GM11168 (cell line): ENCODE measurements around the gene PMIS2.
"Not testable (repeated sequence)": the region's sequence is repeated elsewhere in the genome, so short reads cannot be mapped to it uniquely, and the experiment has no call there.

Source experiments
- in situ Hi-C: fragments of 300-500 bp; cut with MboI; formaldehyde crosslinking; loops from one replicate; pipeline ENCODE4 v1.12.0; 2022; ENCODE audit warnings: low sequenced_read_pairs; ENCODE audit not compliant: unreplicated experiment

Gene PMIS2

GRCh38 chr19:35582760-35583159, 3.2 kb upstream of the PMIS2 start:
- in situ Hi-C loops = no loop called here

DNA sequence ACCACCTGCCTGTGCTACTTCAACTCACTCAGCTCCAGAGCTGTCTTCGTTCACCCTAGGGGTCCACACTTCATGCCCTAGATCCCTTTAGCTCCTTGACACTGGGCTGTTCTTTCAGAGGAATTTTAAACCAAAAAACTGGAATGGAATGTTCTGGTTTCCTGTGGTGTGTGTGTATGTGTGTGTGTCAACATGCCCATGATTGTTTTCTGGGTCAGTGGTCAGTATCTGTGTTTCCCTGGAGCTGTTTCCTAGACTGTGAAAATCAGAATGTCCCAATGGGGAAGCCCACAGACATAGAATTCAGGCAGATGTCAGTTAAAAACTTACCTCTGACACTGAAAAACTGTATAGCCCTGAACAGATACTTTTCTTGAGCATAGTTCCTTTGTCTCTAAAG, 1.3 kb downstream of the PMIS2 start:
- in situ Hi-C loops = no loop called here

- in situ Hi-C loops = no loop called here
Observed at GRCh38 chr19:35590875-35591274, 4.9 kb downstream of the PMIS2 start.

DNA sequence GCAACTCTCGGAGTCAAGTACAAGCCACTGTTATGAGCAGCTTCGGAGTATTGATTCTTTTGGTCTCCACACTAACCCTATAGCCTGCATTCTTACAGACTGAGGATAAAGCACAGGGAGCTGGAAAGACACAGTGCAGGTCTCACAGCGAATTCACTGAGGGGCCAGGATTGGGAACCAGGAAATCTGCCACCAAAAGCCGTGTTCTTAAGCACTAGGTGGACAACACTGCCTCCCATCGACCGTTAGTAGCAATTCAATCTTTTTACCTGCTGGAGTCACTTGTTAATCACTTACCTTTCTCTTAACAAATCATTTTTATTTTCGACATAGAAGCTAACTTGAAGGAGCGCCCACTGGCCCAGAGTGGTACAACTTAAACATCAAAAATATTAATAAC, 6.3 kb downstream of the PMIS2 start:
- in situ Hi-C loops = no loop called here

DNA sequence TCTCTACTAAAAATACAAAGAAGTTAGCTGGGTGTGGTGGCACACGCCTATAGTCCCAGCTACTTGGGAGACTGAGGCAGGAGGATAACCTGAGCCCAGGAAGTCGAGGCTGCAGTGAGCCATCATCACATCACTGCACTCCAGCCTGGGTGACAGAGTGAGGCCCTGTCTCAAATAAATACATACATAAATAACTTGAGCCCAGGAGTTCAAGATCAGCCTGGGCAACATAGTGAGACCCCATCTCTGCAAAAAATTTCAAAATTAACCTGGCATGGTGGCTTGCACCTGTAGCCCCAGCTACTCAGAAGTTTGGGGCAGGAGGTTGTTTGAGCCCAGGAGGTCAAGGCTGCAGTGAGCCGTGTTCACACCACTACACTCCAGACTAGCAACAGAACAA, 9.1 kb downstream of the PMIS2 start:
- in situ Hi-C loops = not testable (repeated sequence)

DNA sequence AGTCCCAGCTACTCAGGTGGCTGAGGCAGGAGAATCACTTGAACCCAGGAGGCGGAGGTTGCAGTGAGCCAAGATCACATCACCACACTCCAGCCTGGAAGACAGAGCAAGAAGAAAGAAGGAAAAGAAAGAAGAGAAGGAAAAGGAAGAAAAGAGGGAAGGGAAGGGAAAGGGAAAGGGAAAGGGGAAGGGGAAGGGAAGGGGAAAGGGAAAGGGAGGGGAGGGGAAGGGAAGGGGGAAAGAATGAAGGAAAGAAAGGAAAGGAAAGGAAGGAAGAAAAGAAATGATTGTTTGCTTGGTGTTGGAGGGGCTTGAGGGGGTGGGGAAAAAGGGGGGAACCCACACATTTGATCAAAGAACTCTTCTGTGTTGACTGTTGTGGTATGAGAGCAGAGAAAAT, 10.0 kb downstream of the PMIS2 start:
- in situ Hi-C loops = no loop called here

GRCh38 chr19:35596366-35596999, 10.5 kb downstream of the PMIS2 start:
- in situ Hi-C loops = no loop called here

DNA sequence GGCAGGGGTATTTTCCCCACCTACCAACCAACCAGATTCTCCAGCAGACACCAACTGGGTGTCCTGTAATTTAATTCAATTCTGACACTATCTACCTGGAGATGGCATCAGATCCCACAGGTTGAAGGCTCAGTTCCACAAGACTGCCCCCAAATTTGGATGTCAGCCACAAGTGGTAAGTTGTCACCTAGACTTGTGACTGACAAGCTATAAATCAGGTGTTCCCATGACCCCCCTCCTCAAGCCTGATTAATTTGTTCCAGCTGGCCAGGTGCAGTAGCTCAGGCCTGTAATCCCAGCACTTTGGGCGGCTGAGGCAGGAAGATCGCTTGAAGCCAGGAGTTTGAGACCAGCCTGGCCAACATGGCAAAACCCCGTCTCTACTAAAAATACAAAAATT, 16.0 kb downstream of the PMIS2 start:
- in situ Hi-C loops = no loop called here

DNA sequence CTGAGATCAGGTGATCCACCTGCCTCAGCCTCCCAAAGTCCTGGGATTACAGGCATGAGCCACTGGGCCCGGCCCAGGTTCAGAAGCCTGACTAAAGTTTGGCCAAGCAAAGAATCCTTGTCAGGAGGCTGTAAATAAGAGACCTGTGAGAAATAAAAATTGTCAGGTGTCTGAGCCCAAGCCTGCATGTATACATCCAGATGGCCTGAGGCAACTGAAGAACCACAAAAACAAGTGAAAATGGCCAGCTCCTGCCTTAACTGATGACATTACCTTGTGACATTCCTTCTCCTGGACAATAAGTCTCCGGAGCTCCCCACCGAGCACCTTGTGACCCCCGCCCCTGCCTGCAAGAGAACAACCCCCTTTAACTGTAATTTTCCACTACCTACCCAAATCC, 18.5 kb downstream of the PMIS2 start:
- in situ Hi-C loops = not testable (repeated sequence)

GRCh38 chr19:35607170-35607569, 21.2 kb downstream of the PMIS2 start:
- in situ Hi-C loops = not testable (repeated sequence)

DNA sequence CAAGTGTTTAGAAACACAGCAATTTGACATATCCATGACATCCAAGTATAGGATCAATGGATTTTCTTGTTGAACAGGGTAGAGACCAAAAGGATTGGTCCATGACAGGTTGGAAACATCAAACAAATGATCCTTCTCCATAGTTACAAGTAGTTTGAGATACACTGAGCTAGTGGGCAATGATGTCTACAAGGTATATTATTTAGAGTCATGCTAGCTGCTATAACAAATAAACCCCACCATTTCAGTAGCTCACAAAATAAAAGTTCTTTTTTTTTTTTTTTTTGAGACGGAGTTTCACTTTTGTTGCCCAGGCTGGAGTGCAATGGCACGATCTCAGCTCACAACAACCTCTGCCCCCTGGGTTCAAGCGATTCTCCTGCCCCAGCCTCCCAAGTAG, 21.7 kb downstream of the PMIS2 start:
- in situ Hi-C loops = no loop called here

GRCh38 chr19:35608251-35608650, 22.3 kb downstream of the PMIS2 start:
- in situ Hi-C loops = no loop called here

- in situ Hi-C loops = no loop called here
Observed at GRCh38 chr19:35609851-35610353, 23.9 kb downstream of the PMIS2 start.

- in situ Hi-C loops = no loop called here
Observed at GRCh38 chr19:35612224-35612558, 26.2 kb downstream of the PMIS2 start.

DNA sequence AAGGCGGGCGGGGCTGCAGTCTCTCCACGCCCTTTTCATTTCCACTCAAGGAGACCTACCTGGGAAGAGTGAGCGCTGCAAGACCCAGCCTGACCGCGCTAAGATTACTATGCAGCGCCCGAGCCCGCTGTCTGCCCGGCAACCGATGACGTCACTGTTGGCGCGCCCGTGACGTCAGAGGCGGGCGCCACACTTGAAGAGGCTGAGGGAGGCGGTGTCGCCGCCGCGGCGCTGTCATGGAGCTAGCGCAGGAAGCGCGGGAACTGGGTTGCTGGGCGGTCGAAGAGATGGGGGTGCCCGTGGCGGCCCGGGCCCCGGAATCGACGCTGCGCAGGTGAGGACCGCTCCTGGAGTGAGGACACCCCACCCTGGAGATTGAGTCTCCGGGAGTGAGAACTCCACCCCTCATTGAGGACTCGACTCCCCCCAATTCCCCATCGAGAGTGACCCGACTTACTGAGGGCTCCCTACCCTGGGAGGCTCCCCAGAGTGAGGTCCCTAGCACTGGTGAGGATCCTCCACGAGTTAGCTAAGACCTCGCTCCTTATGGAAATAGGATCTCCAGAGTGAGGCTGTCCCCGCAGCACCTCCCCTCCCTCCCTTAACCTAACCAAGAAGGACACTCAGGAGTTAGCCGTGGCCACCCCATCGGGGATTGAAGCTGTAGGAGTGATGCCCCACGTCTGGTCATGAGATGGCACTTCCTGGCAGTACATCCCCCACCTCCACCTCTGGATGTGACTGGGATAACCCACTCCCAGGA, 26.8 kb downstream of the PMIS2 start, which contains the start of gene HAUS5:
HAUS5 (plus strand) TSS at position 177 of the 763 bp plus-strand sequence; CDS start at position 237, 60 bp downstream.
- in situ Hi-C loops = no loop called here

GRCh38 chr19:35613574-35613973, 27.6 kb downstream of the PMIS2 start:
- in situ Hi-C loops = no loop called here

DNA sequence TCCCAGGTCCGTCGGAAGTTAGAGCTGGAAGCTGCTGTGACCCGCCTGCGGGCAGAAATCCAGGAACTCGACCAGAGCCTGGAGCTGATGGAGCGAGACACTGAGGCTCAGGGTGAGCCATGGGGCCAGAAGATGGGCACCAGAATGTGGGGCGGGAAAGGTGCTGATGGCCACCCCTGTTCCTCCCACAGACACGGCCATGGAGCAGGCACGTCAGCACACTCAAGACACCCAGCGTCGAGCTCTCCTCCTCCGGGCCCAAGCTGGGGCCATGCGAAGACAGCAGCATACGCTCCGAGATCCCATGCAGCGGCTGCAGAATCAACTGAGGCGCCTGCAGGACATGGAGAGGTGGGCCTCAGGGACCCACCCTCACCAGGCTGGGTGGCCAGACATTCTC, 29.1 kb downstream of the PMIS2 start:
- in situ Hi-C loops = no loop called here

DNA sequence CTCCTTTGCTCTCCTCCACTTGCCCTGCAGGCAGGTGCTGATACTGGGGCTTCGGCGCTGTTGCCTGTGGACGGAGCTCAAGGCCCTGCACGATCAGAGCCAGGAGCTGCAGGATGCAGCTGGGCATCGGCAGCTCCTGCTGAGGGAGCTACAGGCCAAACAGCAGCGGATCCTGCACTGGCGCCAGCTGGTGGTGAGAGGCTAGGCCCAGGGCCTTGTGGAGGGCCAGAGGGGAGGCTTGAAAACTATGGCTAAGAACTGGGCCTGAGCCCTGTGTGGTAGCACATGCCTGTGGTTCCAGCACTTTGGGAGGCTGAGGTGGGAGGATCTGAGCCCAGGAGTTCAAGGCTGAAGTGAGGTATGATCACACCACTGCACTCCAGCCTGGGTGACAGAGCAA, 32.9 kb downstream of the PMIS2 start:
- in situ Hi-C loops = no loop called here

- in situ Hi-C loops = no loop called here
Observed at GRCh38 chr19:35619290-35619923, 33.4 kb downstream of the PMIS2 start.

DNA sequence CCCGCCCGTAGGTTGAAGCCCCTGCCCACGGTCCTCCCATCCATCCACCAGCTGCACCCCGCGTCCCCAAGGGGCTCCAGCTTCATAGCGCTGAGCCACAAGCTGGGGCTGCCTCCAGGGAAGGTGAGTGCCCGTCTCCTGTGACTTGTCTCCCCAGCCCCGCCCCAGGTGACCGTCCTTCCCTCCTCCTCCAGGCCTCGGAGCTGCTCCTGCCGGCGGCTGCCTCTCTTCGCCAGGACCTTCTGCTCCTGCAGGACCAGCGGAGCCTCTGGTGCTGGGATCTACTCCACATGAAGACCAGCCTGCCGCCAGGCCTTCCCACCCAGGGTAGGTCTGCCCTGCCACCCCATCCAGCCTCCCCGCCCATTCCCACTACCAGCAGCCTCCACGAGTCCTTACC, 34.0 kb downstream of the PMIS2 start:
- in situ Hi-C loops = no loop called here

DNA sequence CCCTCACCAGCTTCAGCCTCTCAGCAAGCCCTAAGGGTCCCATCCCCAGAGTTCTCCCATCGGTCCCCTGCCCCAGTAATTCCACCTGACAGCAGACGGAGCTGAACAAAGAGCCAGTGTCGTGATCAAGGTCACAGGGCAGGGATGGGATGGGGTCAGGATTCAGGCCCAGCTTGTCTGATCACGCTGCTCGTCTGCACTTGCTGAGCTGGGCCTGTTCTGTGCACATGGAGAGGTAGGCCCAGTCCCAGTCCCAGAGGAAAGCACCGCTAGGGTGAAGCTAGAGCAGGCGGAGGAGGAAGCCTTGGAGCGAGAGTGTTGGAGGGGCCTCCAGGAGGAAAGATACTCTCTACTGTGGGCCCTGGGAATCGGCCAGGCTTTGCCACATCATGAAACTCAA, 35.7 kb downstream of the PMIS2 start:
- in situ Hi-C loops = no loop called here
